HL-60 (cell line): ENCODE measurements around the gene TEX29.

Source experiments
- DNase-seq, 2 experiments: peaks; one replicate each; pipeline ENCODE4 v3.0.0-alpha.2; 2010 to 2020; ENCODE audit warnings: low read depth in 1 of 2, low spot score in 1 of 2
- H3K27ac ChIP-seq: fragments of 250-450 bp; sonication (Bioruptor Pico); replicated peaks from 2 replicates; pipeline ENCODE4 v1.5.1; 2020; ENCODE audit warnings: mild to moderate bottlenecking, moderate library complexity
- H3K27me3 ChIP-seq: fragments of 250-450 bp; sonication (Bioruptor Pico); 2 replicates; pipeline ENCODE4 v1.5.1; 2021; ENCODE audit warnings: mild to moderate bottlenecking, moderate library complexity; ENCODE audit not compliant: insufficient read depth, poor library complexity, severe bottlenecking
- H3K4me3 ChIP-seq: replicated peaks from 2 replicates; pipeline ENCODE4 v1.5.1; 2011; ENCODE audit warnings: mild to moderate bottlenecking, control low read depth, low read length; ENCODE audit not compliant: insufficient read depth
- CTCF ChIP-seq: IDR thresholded peaks from one replicate; pipeline ENCODE4 v1.5.1; 2011; ENCODE audit warnings: low read length, control low read depth, inconsistent platforms; ENCODE audit not compliant: insufficient read depth
- GABPA ChIP-seq: IDR thresholded peaks from 2 replicates; pipeline ENCODE4 v1.6.1; 2012; ENCODE audit warnings: low read depth
- POLR2AphosphoS5 ChIP-seq: IDR thresholded peaks from 2 replicates; pipeline ENCODE4 v1.6.1; 2012; ENCODE audit warnings: low read depth
- REST ChIP-seq: IDR thresholded peaks from 2 replicates; pipeline ENCODE4 v1.6.1; 2012; ENCODE audit warnings: low read depth; ENCODE audit not compliant: insufficient replicate concordance
- SPI1 ChIP-seq: IDR thresholded peaks from 2 replicates; pipeline ENCODE4 v1.6.1; 2012; ENCODE audit warnings: low read depth, mild to moderate bottlenecking, borderline replicate concordance
- long read RNA-seq: library from polyadenylated mRNA; unstranded; transcript quantifications from one replicate; pipeline ENCODE4 v2.0.0, GENCODE V29; 2020

The TEX29 gene
- long read RNA-seq = 0 reads

- no peak within 1 kb of the TSS for H3K4me3 ChIP-seq
- DNase-seq = no peak
- TF ChIP-seq CTCF = no peak
- no peak for TF ChIP-seq POLR2AphosphoS5
- TF ChIP-seq REST = no peak
- TF ChIP-seq SPI1 = no peak
- TF ChIP-seq GABPA = no peak
- H3K27me3 ChIP-seq = peaks cover 4% of the 10 kb centered on the region
- no peak within 1 kb of the TSS for H3K27ac ChIP-seq
Observed at GRCh38 chr13:111319998-111320911, at the start of gene TEX29. Gene TEX29 (plus strand): TSS chr13:111320642. CDS start chr13:111320891, 249 bp downstream.

- Histone ChIP-seq H3K27ac (no peak overlapping the region), H3K27me3 (no peaks in the 10 kb centered on the region), H3K4me3 (no peak overlapping the region)
- TF ChIP-seq POLR2AphosphoS5 (no peak), CTCF (no peak), GABPA (no peak), SPI1 (no peak), REST (no peak)
- DNase-seq = no peak
Observed at GRCh38 chr13:111270765-111271698, 49.4 kb upstream of the TEX29 start.

GRCh38 chr13:111272117-111272516 lies 48.3 kb upstream of the TEX29 start:
- DNase-seq = no peak
- H3K4me3 ChIP-seq = no peak overlapping the region
- no peaks in the 10 kb centered on the region for H3K27me3 ChIP-seq
- H3K27ac ChIP-seq = no peak overlapping the region
- TF ChIP-seq REST (no peak), SPI1 (no peak), CTCF (no peak), POLR2AphosphoS5 (no peak), GABPA (no peak)
